K562 (cell line): ENCODE results near the gene RPTOR. TPM values are rescaled to one million over a fixed set of nuclear protein-coding genes. Genes with fewer than 3 reads are reported as not detected.

ENCODE experiments used
- ATF1 ChIP-seq, 2 experiments: fragments of 450-650 bp in 1 of 2; IDR thresholded peaks; 2 replicates each; pipeline ENCODE4 v1.6.1; 2016; ENCODE audit warnings: missing compliant biosample characterization in 1 of 2, missing genetic modification characterization in 1 of 2
- MAZ ChIP-seq, 2 experiments: fragments of 450-650 bp in 1 of 2; sonication (generic) in 1 of 2; formaldehyde crosslinking; IDR thresholded peaks in 1 of 2; conservative IDR thresholded peaks in 1 of 2; 2 replicates each; pipeline versions ENCODE4 v1.4.0 to v1.5.0; 2020; ENCODE audit warnings: mild to moderate bottlenecking in 1 of 2, missing genetic modification reagents in 1 of 2
- MEIS2 ChIP-seq: fragments of 450-650 bp; IDR thresholded peaks from 2 replicates; pipeline ENCODE4 v1.6.1; 2014; ENCODE audit warnings: mild to moderate bottlenecking; ENCODE audit not compliant: partially characterized antibody
- PCBP2 ChIP-seq: fragments of 200-400 bp; formaldehyde crosslinking; IDR thresholded peaks from 2 replicates; pipeline ENCODE4 v1.6.1; 2018; ENCODE audit warnings: low read length, low read depth, mild to moderate bottlenecking, moderate library complexity; ENCODE audit not compliant: poor library complexity, severe bottlenecking
- SMAD3 ChIP-seq: fragments of 450-650 bp; formaldehyde crosslinking; conservative IDR thresholded peaks from 2 replicates; pipeline ENCODE4 v1.4.0; 2020; ENCODE audit warnings: mild to moderate bottlenecking
- TEAD4 ChIP-seq, 2 experiments: sonication (generic) in 1 of 2; formaldehyde crosslinking in 1 of 2; IDR thresholded peaks; 2 replicates each; pipeline versions ENCODE4 v1.6.1 to v1.8.0; 2012 to 2022; ENCODE audit warnings: borderline replicate concordance in 1 of 2, inconsistent platforms in 1 of 2, low read length in 1 of 2, mild to moderate bottlenecking in 1 of 2, missing genetic modification reagents in 1 of 2
- ZEB2 ChIP-seq: fragments of 450-650 bp; IDR thresholded peaks from 2 replicates; pipeline ENCODE4 v1.6.1; 2016
- ZFX ChIP-seq: sonication (generic); formaldehyde crosslinking; IDR thresholded peaks from 2 replicates; pipeline ENCODE4 v1.8.0; 2022; ENCODE audit warnings: mild to moderate bottlenecking, missing genetic modification reagents, moderate library complexity
- polyA plus RNA-seq, 8 experiments: library from polyadenylated mRNA; depleted of rRNA in 4 of 8; stranded (reverse) in 5 of 8; unstranded in 3 of 8; fragments of >200 nt; fragmentation: Nextera tagmentation in 2 of 8; fragmentation: Illumina TruSeq in 1 of 8; extraction: Ambion mirVana in 2 of 8; extraction: Trizol in 1 of 8; gene quantifications; 2 replicates each; pipeline versions ENCODE4 v1.2.1 to v1.2.3, GENCODE V29; 2011 to 2014; ENCODE audit warnings: inconsistent platforms in 1 of 8, missing spikeins in 1 of 8
- total RNA-seq, 7 experiments: library from RNA; depleted of rRNA in 6 of 7; stranded (reverse); fragments of >200 nt in 6 of 7; fragmentation: Illumina TruSeq in 2 of 7; extraction: Trizol in 2 of 7; gene quantifications; 2 replicates each; pipeline versions ENCODE4 v1.2.1 to v1.2.3, GENCODE V29; 2011 to 2021; ENCODE audit warnings: low replicate concordance in 1 of 7
- TF ChIP-seq, protein P1 (sequence below), 2 experiments: fragments of 450-650 bp; IDR thresholded peaks; 2 replicates each; pipeline ENCODE4 v1.6.1; 2016; ENCODE audit warnings: mild to moderate bottlenecking in 2 of 2, borderline replicate concordance in 1 of 2, low read depth in 1 of 2, moderate library complexity in 1 of 2
- TF ChIP-seq, protein P2 (sequence below): sonication (generic); formaldehyde crosslinking; IDR thresholded peaks from 2 replicates; pipeline ENCODE4 v1.8.0; 2022; ENCODE audit warnings: missing genetic modification reagents, mild to moderate bottlenecking, moderate library complexity, borderline replicate concordance
- TF ChIP-seq, protein P3 (sequence below): fragments of 450-650 bp; IDR thresholded peaks from 2 replicates; pipeline ENCODE4 v1.6.1; 2017; ENCODE audit warnings: antibody characterized with exemption, mild to moderate bottlenecking

RPTOR gene
- total and polyA plus RNA-seq, 9 of the 15 experiments (the other 6 are each of a cell fraction or from before 2014, with no cell fraction given), result 0.24 to 54.1 (median 10.2) TPM

DNA sequence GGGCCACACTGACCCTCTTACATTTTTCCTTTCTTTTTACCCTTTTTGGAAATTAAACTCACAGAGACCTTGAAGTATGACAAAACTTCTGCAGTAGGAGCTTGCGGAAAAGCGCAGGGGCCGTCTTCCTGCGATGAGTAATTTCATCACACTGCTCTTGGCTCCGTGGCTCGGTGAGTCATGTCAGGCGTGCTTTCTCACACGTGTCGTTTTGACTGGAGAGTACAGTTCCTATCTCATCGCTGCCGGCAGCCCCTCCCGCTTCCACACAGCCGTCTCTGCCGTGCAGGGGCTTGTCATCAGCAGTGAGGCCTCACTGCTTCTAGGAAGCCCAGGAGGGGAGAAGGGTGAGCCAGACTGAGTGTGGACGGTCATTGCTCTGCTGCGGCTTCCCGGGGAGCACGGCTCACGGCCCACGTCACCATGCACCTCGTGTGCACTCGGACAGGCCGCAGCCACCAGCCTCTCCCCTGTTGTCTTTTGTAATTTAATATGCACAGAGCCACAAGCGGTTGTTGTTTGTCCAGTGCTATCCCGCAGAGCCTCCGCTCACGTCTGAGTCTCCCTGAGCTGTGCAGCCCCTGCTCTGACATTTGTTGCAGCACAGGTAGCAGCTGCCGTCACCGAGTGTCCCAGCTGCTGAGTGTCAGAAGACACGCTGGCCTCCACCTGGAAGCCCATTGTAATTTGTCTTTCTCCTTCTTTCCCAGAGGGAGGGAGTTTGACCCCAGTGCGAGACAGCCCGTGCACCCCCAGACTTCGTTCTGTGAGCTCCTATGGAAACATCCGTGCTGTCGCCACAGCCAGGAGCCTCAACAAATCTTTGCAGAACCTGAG is 347.6 kb downstream of the RPTOR start (continued):
- TF ChIP-seq, protein P1, sequence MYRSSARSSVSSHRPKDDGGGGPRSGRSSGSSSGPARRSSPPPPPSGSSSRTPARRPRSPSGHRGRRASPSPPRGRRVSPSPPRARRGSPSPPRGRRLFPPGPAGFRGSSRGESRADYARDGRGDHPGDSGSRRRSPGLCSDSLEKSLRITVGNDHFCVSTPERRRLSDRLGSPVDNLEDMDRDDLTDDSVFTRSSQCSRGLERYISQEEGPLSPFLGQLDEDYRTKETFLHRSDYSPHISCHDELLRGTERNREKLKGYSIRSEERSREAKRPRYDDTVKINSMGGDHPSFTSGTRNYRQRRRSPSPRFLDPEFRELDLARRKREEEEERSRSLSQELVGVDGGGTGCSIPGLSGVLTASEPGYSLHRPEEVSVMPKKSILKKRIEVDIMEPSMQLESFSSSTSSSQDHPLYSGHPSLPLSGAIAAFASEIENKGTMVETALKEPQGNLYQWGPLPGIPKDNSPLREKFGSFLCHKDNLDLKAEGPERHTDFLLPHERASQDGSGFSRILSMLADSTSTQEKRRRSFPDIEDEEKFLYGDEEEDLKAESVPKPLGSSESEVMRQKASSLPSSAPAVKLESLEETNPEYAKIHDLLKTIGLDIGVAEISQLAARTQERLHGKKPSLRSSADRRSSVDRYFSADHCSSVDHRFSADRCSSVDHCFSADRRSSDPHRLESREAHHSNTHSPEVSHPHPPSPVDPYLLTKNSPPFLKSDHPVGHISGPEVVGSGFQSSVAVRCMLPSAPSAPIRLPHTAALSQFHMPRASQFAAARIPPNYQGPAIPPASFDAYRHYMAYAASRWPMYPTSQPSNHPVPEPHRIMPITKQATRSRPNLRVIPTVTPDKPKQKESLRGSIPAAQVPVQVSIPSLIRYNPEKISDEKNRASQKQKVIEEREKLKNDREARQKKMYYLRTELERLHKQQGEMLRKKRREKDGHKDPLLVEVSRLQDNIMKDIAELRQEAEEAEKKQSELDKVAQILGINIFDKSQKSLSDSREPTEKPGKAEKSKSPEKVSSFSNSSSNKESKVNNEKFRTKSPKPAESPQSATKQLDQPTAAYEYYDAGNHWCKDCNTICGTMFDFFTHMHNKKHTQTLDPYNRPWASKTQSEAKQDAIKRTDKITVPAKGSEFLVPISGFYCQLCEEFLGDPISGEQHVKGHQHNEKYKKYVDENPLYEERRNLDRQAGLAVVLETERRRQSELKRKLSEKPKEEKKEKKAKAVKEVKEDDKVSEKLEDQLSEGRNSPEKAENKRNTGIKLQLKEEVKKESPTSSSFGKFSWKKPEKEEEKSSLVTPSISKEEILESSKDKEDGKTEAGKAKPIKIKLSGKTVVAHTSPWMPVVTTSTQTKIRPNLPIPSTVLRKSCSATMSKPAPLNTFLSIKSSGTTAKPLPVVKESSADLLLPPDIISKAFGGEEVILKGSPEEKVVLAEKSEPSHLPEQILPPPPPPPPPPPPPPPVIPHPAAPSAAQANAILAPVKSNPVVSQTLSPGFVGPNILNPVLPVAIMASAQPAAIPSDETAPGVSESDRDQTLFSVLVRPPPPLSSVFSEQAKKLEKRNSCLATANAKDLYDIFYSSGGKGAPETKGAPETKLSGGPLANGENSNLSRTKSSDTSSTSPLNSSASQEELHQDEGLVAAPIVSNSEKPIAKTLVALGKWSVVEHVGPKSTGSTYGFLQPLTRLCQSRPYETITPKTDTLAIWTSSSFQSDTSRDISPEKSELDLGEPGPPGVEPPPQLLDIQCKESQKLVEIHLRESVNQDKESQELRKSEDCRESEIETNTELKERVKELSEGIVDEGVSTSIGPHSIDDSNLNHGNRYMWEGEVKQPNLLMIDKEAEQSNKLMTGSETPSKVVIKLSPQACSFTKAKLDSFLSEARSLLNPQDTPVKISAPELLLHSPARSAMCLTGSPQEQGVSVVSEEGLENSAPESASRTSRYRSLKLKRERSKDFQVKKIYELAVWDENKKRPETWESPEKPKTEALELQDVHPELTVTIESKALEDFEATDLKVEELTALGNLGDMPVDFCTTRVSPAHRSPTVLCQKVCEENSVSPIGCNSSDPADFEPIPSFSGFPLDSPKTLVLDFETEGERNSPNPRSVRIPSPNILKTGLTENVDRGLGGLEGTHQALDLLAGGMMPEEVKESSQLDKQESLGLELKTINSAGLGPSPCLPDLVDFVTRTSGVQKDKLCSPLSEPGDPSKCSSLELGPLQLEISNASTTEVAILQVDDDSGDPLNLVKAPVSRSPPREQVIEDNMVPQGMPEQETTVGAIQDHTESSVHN (IDR thresholded peaks at IDR 0.05; ENCODE audit: borderline replicate concordance in 1 of 2, low read depth in 1 of 2), result peak in 1 of 2 experiments; percentile 97; a peak in 2 of 4 replicates
- TF ChIP-seq MEIS2 (peak; percentile 73), TEAD4 (IDR thresholded peaks at IDR 0.05; ENCODE audit: low read length) (0 out of 2 replicates have a peak, but pooled peaks have one; percentile 1), TEAD4 (CRISPR knock-in tag; IDR thresholded peaks at IDR 0.05; ENCODE audit: borderline replicate concordance) (no peak), SMAD3 (CRISPR knock-in tag) (0 out of 2 replicates have a peak, but pooled peaks have one; percentile 26), PCBP2 (no peak), ATF1 (CRISPR knock-in tag; IDR thresholded peaks at IDR 0.05) (no peak), ATF1 (tag; IDR thresholded peaks at IDR 0.05) (peak; percentile 84), MAZ (CRISPR knock-in tag; conservative IDR thresholded peaks at IDR 0.05 in 1 of 2, IDR thresholded peaks at IDR 0.05 in 1 of 2) (peak; percentile 69 to 71), ZEB2 (peak; percentile 57; the same call in 1 of the 2 replicates), ZFX (peak; percentile 46)
- TF ChIP-seq, protein P2, sequence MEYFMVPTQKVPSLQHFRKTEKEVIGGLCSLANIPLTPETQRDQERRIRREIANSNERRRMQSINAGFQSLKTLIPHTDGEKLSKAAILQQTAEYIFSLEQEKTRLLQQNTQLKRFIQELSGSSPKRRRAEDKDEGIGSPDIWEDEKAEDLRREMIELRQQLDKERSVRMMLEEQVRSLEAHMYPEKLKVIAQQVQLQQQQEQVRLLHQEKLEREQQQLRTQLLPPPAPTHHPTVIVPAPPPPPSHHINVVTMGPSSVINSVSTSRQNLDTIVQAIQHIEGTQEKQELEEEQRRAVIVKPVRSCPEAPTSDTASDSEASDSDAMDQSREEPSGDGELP (CRISPR knock-in tag), result peak; percentile 79
- TF ChIP-seq, protein P3, sequence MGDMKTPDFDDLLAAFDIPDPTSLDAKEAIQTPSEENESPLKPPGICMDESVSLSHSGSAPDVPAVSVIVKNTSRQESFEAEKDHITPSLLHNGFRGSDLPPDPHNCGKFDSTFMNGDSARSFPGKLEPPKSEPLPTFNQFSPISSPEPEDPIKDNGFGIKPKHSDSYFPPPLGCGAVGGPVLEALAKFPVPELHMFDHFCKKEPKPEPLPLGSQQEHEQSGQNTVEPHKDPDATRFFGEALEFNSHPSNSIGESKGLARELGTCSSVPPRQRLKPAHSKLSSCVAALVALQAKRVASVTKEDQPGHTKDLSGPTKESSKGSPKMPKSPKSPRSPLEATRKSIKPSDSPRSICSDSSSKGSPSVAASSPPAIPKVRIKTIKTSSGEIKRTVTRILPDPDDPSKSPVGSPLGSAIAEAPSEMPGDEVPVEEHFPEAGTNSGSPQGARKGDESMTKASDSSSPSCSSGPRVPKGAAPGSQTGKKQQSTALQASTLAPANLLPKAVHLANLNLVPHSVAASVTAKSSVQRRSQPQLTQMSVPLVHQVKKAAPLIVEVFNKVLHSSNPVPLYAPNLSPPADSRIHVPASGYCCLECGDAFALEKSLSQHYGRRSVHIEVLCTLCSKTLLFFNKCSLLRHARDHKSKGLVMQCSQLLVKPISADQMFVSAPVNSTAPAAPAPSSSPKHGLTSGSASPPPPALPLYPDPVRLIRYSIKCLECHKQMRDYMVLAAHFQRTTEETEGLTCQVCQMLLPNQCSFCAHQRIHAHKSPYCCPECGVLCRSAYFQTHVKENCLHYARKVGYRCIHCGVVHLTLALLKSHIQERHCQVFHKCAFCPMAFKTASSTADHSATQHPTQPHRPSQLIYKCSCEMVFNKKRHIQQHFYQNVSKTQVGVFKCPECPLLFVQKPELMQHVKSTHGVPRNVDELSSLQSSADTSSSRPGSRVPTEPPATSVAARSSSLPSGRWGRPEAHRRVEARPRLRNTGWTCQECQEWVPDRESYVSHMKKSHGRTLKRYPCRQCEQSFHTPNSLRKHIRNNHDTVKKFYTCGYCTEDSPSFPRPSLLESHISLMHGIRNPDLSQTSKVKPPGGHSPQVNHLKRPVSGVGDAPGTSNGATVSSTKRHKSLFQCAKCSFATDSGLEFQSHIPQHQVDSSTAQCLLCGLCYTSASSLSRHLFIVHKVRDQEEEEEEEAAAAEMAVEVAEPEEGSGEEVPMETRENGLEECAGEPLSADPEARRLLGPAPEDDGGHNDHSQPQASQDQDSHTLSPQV, result peak; percentile 60; the same call in 1 of the 2 replicates
